ENCODE results near the gene SBNO1. TPM values are rescaled to one million over a fixed set of nuclear protein-coding genes. Genes with fewer than 3 reads are reported as not detected.

Gene SBNO1
- polyA plus RNA-seq, 3 donors, result 5.6 to 16.9 (median 11.4) TPM

- no peaks in the 10 kb centered on the region for H3K27me3 ChIP-seq (ENCODE audit: control insufficient read depth in 2 of 2, insufficient read depth in 2 of 2, low read length in 2 of 2)
- no peak overlapping the region for H3K9ac ChIP-seq (ENCODE audit: insufficient read depth, low read length, poor library complexity, severe bottlenecking)
- H3K79me2 ChIP-seq (ENCODE audit: insufficient read depth, low read length), result peaks cover 76% of the 10 kb centered on the region
- no peak for TF ChIP-seq CTCF (IDR thresholded peaks at IDR 0.05)
- Mint-ChIP-seq H3K4me1 (no peaks in the 10 kb centered on the region), H3K4me3 (no peak overlapping the region), H3K9me3 (no peaks in the 10 kb centered on the region), H3K27me3 (ENCODE audit: low read depth in 3 of 3) (no peaks in the 10 kb centered on the region), H3K36me3 (peaks cover 65 to 78% of the 10 kb centered on the region in 2 donors), H3K27ac (peak overlapping the region in 2 of 7 donors; percentile 8 to 68)
- peaks cover 67 to 83% of the 10 kb centered on the region in 2 donors for H3K36me3 ChIP-seq (replicated peaks in 1 of 2; ENCODE audit: control insufficient read depth in 1 of 2, insufficient read depth in 2 of 2, low read length in 2 of 2)
- no peak for DNase-seq
- no peak overlapping the region for H3K4me3 ChIP-seq (replicated peaks in 1 of 3; ENCODE audit: low read depth in 2 of 3, low read length in 3 of 3)
- peaks cover 68% of the 10 kb centered on the region for H4K20me1 ChIP-seq (ENCODE audit: insufficient read depth, low read length)
- 80% methylated on average over 1 of the region's 6 CpGs for WGBS (ENCODE audit: insufficient coverage)
- H3K4me1 ChIP-seq (ENCODE audit: control insufficient read depth in 1 of 2, insufficient read depth in 2 of 2, low read length in 2 of 2), result no peaks in the 10 kb centered on the region
- no peaks in the 10 kb centered on the region for H3K9me3 ChIP-seq (replicated peaks in 1 of 2; ENCODE audit: control insufficient read depth in 1 of 2, insufficient read depth in 1 of 2, low read length in 2 of 2)
- no peak overlapping the region for H3K4me2 ChIP-seq (replicated peaks; ENCODE audit: extremely low read depth, low read length, poor library complexity, severe bottlenecking)
- intact Hi-C loops (cut with micrococcal nuclease), result no loop called here
- no peak overlapping the region for H2AFZ ChIP-seq (ENCODE audit: insufficient read depth, low read depth, low read length, poor library complexity, severe bottlenecking)
- no peak overlapping the region for H3K27ac ChIP-seq (ENCODE audit: low read depth in 1 of 2, low read length in 2 of 2)
Observed at GRCh38 chr12:123399255-123399617, 34.6 kb upstream of the SBNO1 start.

GRCh38 chr12:123398550-123399254 is 34.1 kb upstream of the SBNO1 start:
- peak overlapping the region in 2 of 7 donors; percentile 8 to 23 for H3K27ac Mint-ChIP-seq
- no peak overlapping the region for H3K4me3 ChIP-seq (replicated peaks in 1 of 3; ENCODE audit: low read depth in 2 of 3, low read length in 3 of 3)
- no peak overlapping the region for H3K4me2 ChIP-seq (replicated peaks; ENCODE audit: extremely low read depth, low read length, poor library complexity, severe bottlenecking)
- H3K9ac ChIP-seq (ENCODE audit: insufficient read depth, low read length, poor library complexity, severe bottlenecking), result no peak overlapping the region
- no peaks in the 10 kb centered on the region for H3K9me3 ChIP-seq (replicated peaks in 1 of 2; ENCODE audit: control insufficient read depth in 1 of 2, insufficient read depth in 1 of 2, low read length in 2 of 2)
- H3K27me3 ChIP-seq (ENCODE audit: control insufficient read depth in 2 of 2, insufficient read depth in 2 of 2, low read length in 2 of 2), result no peaks in the 10 kb centered on the region
- H3K9me3 Mint-ChIP-seq, result no peaks in the 10 kb centered on the region
- H3K79me2 ChIP-seq (ENCODE audit: insufficient read depth, low read length), result peaks cover 81% of the 10 kb centered on the region
- intact Hi-C loops (cut with micrococcal nuclease), result no loop called here
- no peak for DNase-seq
- no peaks in the 10 kb centered on the region for H3K4me1 ChIP-seq (ENCODE audit: control insufficient read depth in 1 of 2, insufficient read depth in 2 of 2, low read length in 2 of 2)
- H3K4me3 Mint-ChIP-seq, result no peak overlapping the region
- H3K4me1 Mint-ChIP-seq, result no peaks in the 10 kb centered on the region
- no peaks in the 10 kb centered on the region for H3K27me3 Mint-ChIP-seq (ENCODE audit: low read depth in 3 of 3)
- H3K27ac ChIP-seq (ENCODE audit: low read depth in 1 of 2, low read length in 2 of 2), result no peak overlapping the region
- peaks cover 62 to 80% of the 10 kb centered on the region in 2 donors for H3K36me3 ChIP-seq (replicated peaks in 1 of 2; ENCODE audit: control insufficient read depth in 1 of 2, insufficient read depth in 2 of 2, low read length in 2 of 2)
- no peak for TF ChIP-seq CTCF (IDR thresholded peaks at IDR 0.05)
- peaks cover 63% of the 10 kb centered on the region for H4K20me1 ChIP-seq (ENCODE audit: insufficient read depth, low read length)
- 95% methylated on average over 14 of the region's 14 CpGs for WGBS (ENCODE audit: insufficient coverage)
- peaks cover 60 to 73% of the 10 kb centered on the region in 2 donors for H3K36me3 Mint-ChIP-seq
- H2AFZ ChIP-seq (ENCODE audit: insufficient read depth, low read depth, low read length, poor library complexity, severe bottlenecking), result no peak overlapping the region

Data from CD14-positive monocyte (primary cell).